Activated CD4-positive, alpha-beta memory T cell treated with anti-CD3 and anti-CD28 coated beads, Interleukin-2, amount 10 ng/mL, durations not matched to agents 7 days and 5 days (primary cell): ENCODE data around the gene SLC39A1. TPM values are rescaled to one million over a fixed set of nuclear protein-coding genes. Genes with fewer than 3 reads are reported as not detected.
"Not testable (repeated sequence)": the region's sequence is repeated elsewhere in the genome, so short reads cannot be mapped to it uniquely, and the experiment has no call there.

Experiments
- CTCF ChIA-PET: fragments of 350-600 bp; sonication (Branson Sonifier 250); formaldehyde crosslinking; loops from one replicate; lab custom pipeline; 2021; ENCODE audit warnings: antibody characterized with exemption, inconsistent platforms; lab: Charles Lee
- POLR2A ChIA-PET: fragments of 350-600 bp; sonication (Branson Sonifier 250); formaldehyde crosslinking; loops from one replicate; lab custom pipeline; 2021; ENCODE audit warnings: antibody characterized with exemption; lab: Charles Lee
- DNase-seq: peaks from one replicate; pipeline ENCODE4 v3.0.0-alpha.2; 2020
- H3K27ac Mint-ChIP-seq: one replicate; pipeline ENCODE4 v1.8.0; 2021; ENCODE audit warnings: mild to moderate bottlenecking, mixed read lengths
- H3K27me3 Mint-ChIP-seq: one replicate; pipeline ENCODE4 v1.8.0; 2021; ENCODE audit warnings: mixed read lengths
- H3K36me3 Mint-ChIP-seq: one replicate; pipeline ENCODE4 v1.8.0; 2021; ENCODE audit warnings: low read depth, mixed read lengths
- H3K4me1 Mint-ChIP-seq: one replicate; pipeline ENCODE4 v1.8.0; 2021; ENCODE audit warnings: mixed read lengths
- H3K4me3 Mint-ChIP-seq: one replicate; pipeline ENCODE4 v1.8.0; 2021; ENCODE audit warnings: mild to moderate bottlenecking, mixed read lengths
- H3K9me3 Mint-ChIP-seq: one replicate; pipeline ENCODE4 v1.8.0; 2021; ENCODE audit warnings: mixed read lengths
- total RNA-seq, 2 experiments: library from RNA; stranded (reverse); gene quantifications; one replicate each; pipeline ENCODE4 v1.2.3, GENCODE V29; 2021

Gene SLC39A1
- total RNA-seq, 2 experiments from 2014 or later, result 42.5 to 42.6 TPM

- H3K36me3 Mint-ChIP-seq, result peaks cover 21% of the 10 kb centered on the region
- CTCF ChIA-PET, result interaction anchor here (0.6 to 4.2 kb wide), 22 partner anchors 11 to 315 kb away, joined by 3 to 43 read pairs (median 5); partner anchors contain the start of genes CREB3L4, CRTC2, DENND4B and JTB
- H3K27ac Mint-ChIP-seq, result peak overlapping the region; percentile 83
- no peak for DNase-seq
- POLR2A ChIA-PET, result interaction anchor here (0.7 to 4.4 kb wide), 16 partner anchors 10 to 354 kb away, joined by 3 to 32 read pairs (median 4); partner anchors contain the start of genes CHTOP, CREB3L4, DENND4B and GATAD2B
- H3K4me3 Mint-ChIP-seq, result no peak overlapping the region
- peaks cover 47% of the 10 kb centered on the region for H3K4me1 Mint-ChIP-seq
- H3K27me3 Mint-ChIP-seq, result no peaks in the 10 kb centered on the region
- no peaks in the 10 kb centered on the region for H3K9me3 Mint-ChIP-seq
Observed at GRCh38 chr1:153987621-153988020, 24.3 kb upstream of the SLC39A1 start.

- Mint-ChIP-seq H3K4me1 (peaks cover 34% of the 10 kb centered on the region), H3K36me3 (peaks cover 7% of the 10 kb centered on the region), H3K27ac (peak within 1 kb of the TSS; percentile 83), H3K27me3 (no peaks in the 10 kb centered on the region), H3K9me3 (no peaks in the 10 kb centered on the region), H3K4me3 (peak within 1 kb of the TSS; percentile 33)
- no peak for DNase-seq
- ChIA-PET CTCF (interaction anchor here (0.8 to 4.2 kb wide), 25 partner anchors 9 to 454 kb away, joined by 3 to 43 read pairs (median 5); partner anchors contain the start of genes CREB3L4, DENND4B, JTB and SLC27A3), POLR2A (interaction anchor here (1.0 to 4.4 kb wide), 13 partner anchors 8 to 315 kb away, joined by 3 to 32 read pairs (median 5); partner anchors contain the start of genes CREB3L4, DENND4B, ILF2 and JTB)
Observed at GRCh38 chr1:153985941-153986761, 22.8 kb upstream of the SLC39A1 start, which contains the start of gene RAB13. RAB13 (minus strand) TSS chr1:153986339; CDS start chr1:153986236, 103 bp downstream.

- no peaks in the 10 kb centered on the region for H3K36me3 Mint-ChIP-seq
- ChIA-PET CTCF (interaction anchor here (1.0 to 4.2 kb wide), 9 partner anchors 14 to 313 kb away, joined by 3 to 43 read pairs (median 8); partner anchors contain the start of genes CREB3L4, DENND4B and SLC39A1), POLR2A (interaction anchor here (0.7 to 4.4 kb wide), 7 partner anchors 8 to 188 kb away, joined by 3 to 32 read pairs (median 6); partner anchors contain the start of genes CREB3L4, DENND4B and JTB)
- no peak overlapping the region for H3K4me3 Mint-ChIP-seq
- H3K4me1 Mint-ChIP-seq, result peaks cover 32% of the 10 kb centered on the region
- no peaks in the 10 kb centered on the region for H3K27me3 Mint-ChIP-seq
- DNase-seq, result no peak
- H3K9me3 Mint-ChIP-seq, result no peaks in the 10 kb centered on the region
- no peak overlapping the region for H3K27ac Mint-ChIP-seq
Observed at GRCh38 chr1:153985341-153985912, 22.1 kb upstream of the SLC39A1 start.

DNA sequence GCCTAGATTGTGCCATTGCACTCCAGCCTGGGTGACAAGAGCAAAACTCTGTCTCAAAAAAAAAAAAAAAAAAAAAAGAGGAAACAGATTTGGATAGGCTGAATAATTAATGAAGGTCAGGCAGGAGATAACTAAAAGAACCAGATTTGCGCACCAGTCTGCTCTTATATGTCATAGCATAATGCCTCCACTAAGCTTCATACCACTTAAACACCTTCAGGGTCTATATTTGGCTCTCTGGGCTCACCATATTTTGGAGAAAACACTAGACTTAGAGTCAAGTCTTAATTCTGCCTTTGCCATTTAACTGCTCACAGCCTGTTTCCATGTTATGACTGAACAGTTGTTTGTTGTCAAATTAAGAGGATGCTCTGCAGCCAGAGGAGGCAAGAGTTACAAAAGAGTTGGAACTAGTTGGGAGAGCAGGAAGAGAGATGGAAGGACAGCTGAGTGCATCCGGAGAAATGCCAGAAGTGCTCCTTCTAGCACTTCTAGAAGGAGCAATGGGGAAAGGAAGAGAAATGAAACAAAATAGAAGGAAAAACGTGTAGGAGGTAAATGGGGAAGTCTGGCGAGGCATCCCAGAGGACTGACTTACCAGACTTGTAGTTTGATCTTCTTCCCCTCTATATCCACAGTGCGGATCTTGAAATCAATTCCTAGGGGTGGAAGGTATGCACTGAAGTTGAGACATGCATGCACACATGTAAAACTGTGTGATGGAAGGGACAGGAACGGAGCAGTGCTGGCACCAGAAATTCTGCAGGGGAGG, 21.0 kb upstream of the SLC39A1 start:
- no peak overlapping the region for H3K27ac Mint-ChIP-seq
- ChIA-PET CTCF (interaction anchor here (0.7 to 4.2 kb wide), 8 partner anchors 15 to 316 kb away, joined by 3 to 32 read pairs (median 3); partner anchors contain the start of genes CREB3L4 and DENND4B), POLR2A (interaction anchor here (1.0 to 4.4 kb wide), 4 partner anchors 12 to 179 kb away, joined by 3 to 28 read pairs (median 5); partner anchors contain the start of genes CREB3L4 and DENND4B)
- H3K27me3 Mint-ChIP-seq, result no peaks in the 10 kb centered on the region
- no peak for DNase-seq
- H3K36me3 Mint-ChIP-seq, result no peaks in the 10 kb centered on the region
- H3K9me3 Mint-ChIP-seq, result no peaks in the 10 kb centered on the region
- H3K4me3 Mint-ChIP-seq, result no peak overlapping the region
- H3K4me1 Mint-ChIP-seq, result peaks cover 26% of the 10 kb centered on the region

DNA sequence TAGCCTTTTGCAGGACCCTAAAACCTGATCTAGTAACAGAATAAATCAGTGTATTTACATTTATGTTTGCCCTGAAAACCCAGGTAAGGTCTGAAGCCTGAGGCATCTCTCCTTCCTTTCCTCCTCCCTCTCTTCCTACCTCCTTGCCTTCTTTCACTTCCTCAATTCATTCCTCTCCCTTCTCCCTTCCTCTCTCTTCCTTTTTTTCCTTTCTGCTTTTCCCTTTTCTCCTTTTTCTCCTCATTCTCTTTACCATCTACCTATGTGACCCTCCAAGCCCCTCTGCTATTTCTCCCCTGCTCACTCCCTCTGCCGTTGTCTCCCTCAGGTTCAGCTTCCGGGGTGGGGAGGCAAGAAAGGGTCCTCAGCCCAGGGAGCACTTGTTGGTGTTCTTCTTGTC, 18.4 kb upstream of the SLC39A1 start:
- CTCF ChIA-PET, DNase-seq, H3K27me3 Mint-ChIP-seq, H3K4me3 Mint-ChIP-seq, H3K27ac Mint-ChIP-seq, H3K36me3 Mint-ChIP-seq, H3K9me3 Mint-ChIP-seq: not testable (repeated sequence)
- POLR2A ChIA-PET, result interaction anchor here (7.4 kb wide), 1 partner anchor 9 kb away, joined by 81 read pairs; the partner anchor contains the start of gene RPS27
- peaks cover 33% of the 10 kb centered on the region for H3K4me1 Mint-ChIP-seq

- DNase-seq, H3K27me3 Mint-ChIP-seq, H3K9me3 Mint-ChIP-seq: not testable (repeated sequence)
- H3K4me1 Mint-ChIP-seq, result peaks cover 37% of the 10 kb centered on the region
- peak overlapping the region; percentile 1 for H3K27ac Mint-ChIP-seq
- peaks cover 27% of the 10 kb centered on the region for H3K36me3 Mint-ChIP-seq
- POLR2A ChIA-PET, result interaction anchor here (2.8 to 7.4 kb wide), 7 partner anchors 7 to 58 kb away, joined by 31 to 118 read pairs (median 53); partner anchors contain the start of genes CREB3L4, CRTC2, DENND4B and GATAD2B
- H3K4me3 Mint-ChIP-seq, result peak overlapping the region; percentile 97
- CTCF ChIA-PET, result interaction anchor here (2.4 to 5.0 kb wide), 4 partner anchors 8 to 33 kb away, joined by 11 to 48 read pairs (median 30); partner anchors contain the start of genes CREB3L4, DENND4B, RAB13 and SLC39A1
Observed at GRCh38 chr1:153979091-153979490, 15.8 kb upstream of the SLC39A1 start.

- Mint-ChIP-seq H3K27me3 (no peaks in the 10 kb centered on the region), H3K36me3 (peaks cover 34% of the 10 kb centered on the region), H3K27ac (peak overlapping the region; percentile 79), H3K9me3 (no peaks in the 10 kb centered on the region), H3K4me3 (peak overlapping the region; percentile 97), H3K4me1 (peaks cover 41% of the 10 kb centered on the region)
- ChIA-PET CTCF (interaction anchor here (0.9 to 5.0 kb wide), 8 partner anchors 8 to 181 kb away, joined by 3 to 48 read pairs (median 14); partner anchors contain the start of genes CREB3L4, DENND4B, RAB13 and RPS27), POLR2A (interaction anchor here (1.0 to 7.4 kb wide), 21 partner anchors 8 to 433 kb away, joined by 3 to 118 read pairs (median 6); partner anchors contain the start of genes CHTOP, CREB3L4, CRTC2 and DENND4B)
- DNase-seq, result no peak
Observed at GRCh38 chr1:153978274-153978909, 15.1 kb upstream of the SLC39A1 start.

GRCh38 chr1:153977250-153978240, 14.2 kb upstream of the SLC39A1 start, which contains the start of gene JTB:
JTB (minus strand) TSS chr1:153977674; CDS start chr1:153977252, 422 bp downstream.
- Mint-ChIP-seq H3K36me3 (peaks cover 42% of the 10 kb centered on the region), H3K27ac (peak within 1 kb of the TSS; percentile 89), H3K9me3 (no peaks in the 10 kb centered on the region), H3K4me3 (peak within 1 kb of the TSS; percentile 97), H3K4me1 (peaks cover 49% of the 10 kb centered on the region), H3K27me3 (no peaks in the 10 kb centered on the region)
- POLR2A ChIA-PET, result interaction anchor here (0.6 to 7.4 kb wide), 29 partner anchors 8 to 432 kb away, joined by 3 to 118 read pairs (median 4); partner anchors contain the start of genes CHTOP, CREB3L4, CRTC2 and DENND4B
- CTCF ChIA-PET, result interaction anchor here (0.6 to 5.0 kb wide), 9 partner anchors 8 to 269 kb away, joined by 3 to 48 read pairs (median 11); partner anchors contain the start of genes CREB3L4, DENND4B, RAB13 and RPS27
- DNase-seq, result peak; percentile 89

GRCh38 chr1:153976819-153977249, 13.5 kb upstream of the SLC39A1 start:
- Mint-ChIP-seq H3K4me1 (peaks cover 56% of the 10 kb centered on the region), H3K27ac (peak overlapping the region; percentile 89), H3K9me3 (no peaks in the 10 kb centered on the region), H3K36me3 (peaks cover 48% of the 10 kb centered on the region), H3K4me3 (peak overlapping the region; percentile 97), H3K27me3 (no peaks in the 10 kb centered on the region)
- no peak for DNase-seq
- ChIA-PET CTCF (interaction anchor here (0.9 to 5.0 kb wide), 7 partner anchors 8 to 180 kb away, joined by 3 to 48 read pairs (median 16); partner anchors contain the start of genes CREB3L4, DENND4B, RAB13 and RPS27), POLR2A (interaction anchor here (0.8 to 7.4 kb wide), 22 partner anchors 8 to 432 kb away, joined by 3 to 118 read pairs (median 6); partner anchors contain the start of genes CREB3L4, CRTC2, DENND4B and GATAD2B)

DNA sequence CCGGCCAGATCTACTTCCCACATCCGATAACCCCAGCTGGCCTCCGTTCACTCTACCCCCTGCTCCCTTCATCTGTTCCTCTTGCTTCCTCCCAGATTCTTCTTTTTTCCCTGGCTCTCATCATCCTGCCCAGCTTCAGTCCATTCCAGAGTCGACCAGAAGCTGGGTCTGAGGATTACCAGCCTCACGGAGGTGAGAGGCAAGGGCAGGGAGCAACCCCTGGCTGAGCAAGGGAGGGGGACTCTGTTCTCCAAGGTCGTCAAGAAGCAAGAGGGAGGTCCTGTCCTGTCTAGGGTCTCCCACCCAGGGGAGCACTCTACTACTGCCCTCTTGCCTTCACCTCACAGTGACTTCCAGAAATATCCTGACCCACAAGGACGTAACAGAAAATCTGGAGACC, 10.2 kb upstream of the SLC39A1 start:
- Mint-ChIP-seq H3K36me3 (peaks cover 48% of the 10 kb centered on the region), H3K27ac (no peak overlapping the region), H3K9me3 (no peaks in the 10 kb centered on the region), H3K4me1 (peaks cover 66% of the 10 kb centered on the region), H3K4me3 (no peak overlapping the region), H3K27me3 (no peaks in the 10 kb centered on the region)
- POLR2A ChIA-PET, result interaction anchor here (4.1 to 7.0 kb wide), 3 partner anchors 10 to 52 kb away, joined by 24 to 82 read pairs (median 53); partner anchors contain the start of genes DENND4B, GATAD2B and SLC39A1
- CTCF ChIA-PET, result interaction anchor here (1.8 kb wide), 1 partner anchor 13 kb away, joined by 6 read pairs; the partner anchor contains the start of gene RAB13
- no peak for DNase-seq
